Activated CD4-positive, alpha-beta T cell treated with anti-CD3 and anti-CD28 coated beads, Interleukin-2, Interleukin-4, amounts not matched to agents 100 ng/mL and 50 ng/mL, durations not matched to agents 16 hours and 8 hours (primary cell): Measurements from ENCODE around the gene AFDN.

Experiments
- DNase-seq: peaks from one replicate; pipeline ENCODE4 v3.0.0-alpha.2; 2020; ENCODE audit warnings: low spot score

AFDN gene

GRCh38 chr6:167826896-167827582 lies at the start of gene AFDN:
AFDN (plus strand) TSS chr6:167826911; CDS start chr6:167827133, 222 bp downstream.
- no peak for DNase-seq

- no peak for DNase-seq
Measured at GRCh38 chr6:167778497-167779128, 48.1 kb upstream of the AFDN start.

- DNase-seq, result no peak
Measured at GRCh38 chr6:167779129-167779992, 47.4 kb upstream of the AFDN start.

- DNase-seq, result no peak
Measured at GRCh38 chr6:167779993-167780655, 46.6 kb upstream of the AFDN start.

- no peak for DNase-seq
Measured at GRCh38 chr6:167781066-167781767, 45.5 kb upstream of the AFDN start.

- no peak for DNase-seq
Measured at GRCh38 chr6:167781868-167782267, 44.8 kb upstream of the AFDN start.

GRCh38 chr6:167782698-167783517 lies 43.8 kb upstream of the AFDN start:
- DNase-seq, result no peak

- DNase-seq, result no peak
Measured at GRCh38 chr6:167786853-167787675, 39.6 kb upstream of the AFDN start.

- no peak for DNase-seq
Measured at GRCh38 chr6:167787896-167788562, 38.7 kb upstream of the AFDN start.

- DNase-seq, result no peak
Measured at GRCh38 chr6:167788563-167788903, 38.2 kb upstream of the AFDN start.

GRCh38 chr6:167789358-167789757 lies 37.4 kb upstream of the AFDN start:
- DNase-seq, result no peak

GRCh38 chr6:167791091-167791779 lies 35.5 kb upstream of the AFDN start:
- no peak for DNase-seq

GRCh38 chr6:167791780-167792478 lies 34.8 kb upstream of the AFDN start:
- DNase-seq, result no peak

- DNase-seq, result no peak
Measured at GRCh38 chr6:167793421-167793820, 33.3 kb upstream of the AFDN start.

- no peak for DNase-seq
Measured at GRCh38 chr6:167794161-167795157, 32.3 kb upstream of the AFDN start.

- no peak for DNase-seq
Measured at GRCh38 chr6:167795321-167795811, 31.3 kb upstream of the AFDN start.

GRCh38 chr6:167795874-167796191 lies 30.9 kb upstream of the AFDN start:
- no peak for DNase-seq
